Measurements from ENCODE around the gene IFNA17. TPM values are rescaled to one million over a fixed set of nuclear protein-coding genes. Genes with fewer than 3 reads are reported as not detected.

The IFNA17 gene
- total RNA-seq, 1 experiment from 2014 or later, result not detected

- intact Hi-C loops (cut with micrococcal nuclease; ENCODE audit: unreplicated experiment), result no loop called here
- DNase-seq (ENCODE audit: low spot score), result no peak
- no peak for TF ChIP-seq EZH2 (IDR thresholded peaks at IDR 0.05; ENCODE audit: borderline replicate concordance, low read depth, low read length, poor library complexity, severe bottlenecking)
- TF ChIP-seq CTCF (conservative IDR thresholded peaks at IDR 0.05; ENCODE audit: low read depth, low read length), result no peak
- Histone ChIP-seq H3K4me1 (ENCODE audit: insufficient read depth, low read length, poor library complexity, severe bottlenecking) (no peaks in the 10 kb centered on the region), H3K9me3 (ENCODE audit: low read depth, low read length, poor library complexity, severe bottlenecking) (no peaks in the 10 kb centered on the region), H3K4me3 (ENCODE audit: low read depth, low read length, poor library complexity, severe bottlenecking) (no peak overlapping the region), H3K36me3 (ENCODE audit: insufficient read depth, low read length, poor library complexity, severe bottlenecking) (no peaks in the 10 kb centered on the region), H3K27ac (ENCODE audit: low read depth, low read length, poor library complexity, severe bottlenecking) (no peak overlapping the region), H3K27me3 (replicated peaks; ENCODE audit: insufficient read depth, low read depth, low read length, poor library complexity) (peaks cover 29% of the 10 kb centered on the region)
- BruUV-seq (replicated peaks), result no TSS peak
- CTCF ChIA-PET, result no interaction called here
- POLR2A ChIA-PET (ENCODE audit: low non-redundant PET), result no interaction called here
Measured at GRCh38 chr9:21266733-21267484, 38.9 kb upstream of the IFNA17 start.

- Histone ChIP-seq H3K4me3 (ENCODE audit: low read depth, low read length, poor library complexity, severe bottlenecking) (no peak overlapping the region), H3K9me3 (ENCODE audit: low read depth, low read length, poor library complexity, severe bottlenecking) (no peaks in the 10 kb centered on the region), H3K27ac (ENCODE audit: low read depth, low read length, poor library complexity, severe bottlenecking) (no peak overlapping the region), H3K4me1 (ENCODE audit: insufficient read depth, low read length, poor library complexity, severe bottlenecking) (no peaks in the 10 kb centered on the region), H3K27me3 (replicated peaks; ENCODE audit: insufficient read depth, low read depth, low read length, poor library complexity) (peaks cover 29% of the 10 kb centered on the region), H3K36me3 (ENCODE audit: insufficient read depth, low read length, poor library complexity, severe bottlenecking) (no peaks in the 10 kb centered on the region)
- CTCF ChIA-PET, result no interaction called here
- no peak for DNase-seq (ENCODE audit: low spot score)
- intact Hi-C loops (cut with micrococcal nuclease; ENCODE audit: unreplicated experiment), result no loop called here
- TF ChIP-seq CTCF (conservative IDR thresholded peaks at IDR 0.05; ENCODE audit: low read depth, low read length) (no peak), EZH2 (IDR thresholded peaks at IDR 0.05; ENCODE audit: borderline replicate concordance, low read depth, low read length, poor library complexity, severe bottlenecking) (no peak)
- no TSS peak for BruUV-seq (replicated peaks)
- POLR2A ChIA-PET (ENCODE audit: low non-redundant PET), result no interaction called here
Measured at GRCh38 chr9:21265421-21266189, 37.6 kb upstream of the IFNA17 start.

GRCh38 chr9:21255538-21256212, 27.7 kb upstream of the IFNA17 start:
- peaks cover 13% of the 10 kb centered on the region for H3K27me3 ChIP-seq (replicated peaks; ENCODE audit: insufficient read depth, low read depth, low read length, poor library complexity)
- BruUV-seq (replicated peaks), result no TSS peak

More at GRCh38 chr9:21255538-21256212, 27.7 kb upstream of the IFNA17 start:
- intact Hi-C loops (cut with micrococcal nuclease; ENCODE audit: unreplicated experiment), result no loop called here
- Histone ChIP-seq H3K4me3 (ENCODE audit: low read depth, low read length, poor library complexity, severe bottlenecking) (no peak overlapping the region), H3K27ac (ENCODE audit: low read depth, low read length, poor library complexity, severe bottlenecking) (no peak overlapping the region), H3K4me1 (ENCODE audit: insufficient read depth, low read length, poor library complexity, severe bottlenecking) (no peaks in the 10 kb centered on the region), H3K9me3 (ENCODE audit: low read depth, low read length, poor library complexity, severe bottlenecking) (no peaks in the 10 kb centered on the region), H3K36me3 (ENCODE audit: insufficient read depth, low read length, poor library complexity, severe bottlenecking) (no peaks in the 10 kb centered on the region)
- ChIA-PET CTCF (no interaction called here), POLR2A (ENCODE audit: low non-redundant PET) (no interaction called here)
- no peak for DNase-seq (ENCODE audit: low spot score)
- TF ChIP-seq CTCF (conservative IDR thresholded peaks at IDR 0.05; ENCODE audit: low read depth, low read length) (no peak), EZH2 (IDR thresholded peaks at IDR 0.05; ENCODE audit: borderline replicate concordance, low read depth, low read length, poor library complexity, severe bottlenecking) (no peak)

Data from A673 (cell line).